IMR-90 (cell line): ENCODE data around the gene RPL4. TPM values are rescaled to one million over a fixed set of nuclear protein-coding genes. Genes with fewer than 3 reads are reported as not detected.
A peak's percentile ranks its signal among the peaks of the same experiment; 100 is the strongest.

ENCODE experiments used
- ATAC-seq: fragments of 200-7000 bp; cut with Tn5 transposase; 2 replicates; pipeline ENCODE4 v1.9.1; 2020; ENCODE audit warnings: low read depth, mild to moderate bottlenecking, moderate library complexity
- BruUV-seq: library from RNA; stranded (reverse); fragments of 400-500 nt; replicated peaks from 2 replicates; lab custom pipeline; 2021; lab: Mats Ljungman, UMichigan
- CTCF ChIA-PET: fragments of 300-600 bp; formaldehyde crosslinking; extraction: SDS; loops from one replicate; lab custom pipeline; 2021; ENCODE audit warnings: antibody characterized with exemption; lab: Yijun Ruan, JAX
- POLR2A ChIA-PET: fragments of 300-600 bp; sonication (Branson Sonifier 250); formaldehyde crosslinking; loops from one replicate; lab custom pipeline; 2022; ENCODE audit warnings: antibody characterized with exemption; ENCODE audit not compliant: unreplicated experiment; lab: Charles Lee
- DNase-seq: peaks from one replicate; pipeline ENCODE4 v3.0.0; 2013
- H2AFZ ChIP-seq: replicated peaks from 2 replicates; pipeline ENCODE3; 2013; ENCODE audit warnings: low read length, mild to moderate bottlenecking; ENCODE audit not compliant: poor library complexity
- H2AK5ac ChIP-seq: 2 replicates; pipeline ENCODE4 v1.6.1; 2013; ENCODE audit warnings: low read depth, low read length, inconsistent platforms
- H2AK9ac ChIP-seq: replicated peaks from 2 replicates; pipeline ENCODE3; 2013; ENCODE audit warnings: mild to moderate bottlenecking, low read depth, low read length, moderate library complexity; ENCODE audit not compliant: poor library complexity
- H2BK120ac ChIP-seq: 2 replicates; pipeline ENCODE4 v1.6.1; 2013; ENCODE audit warnings: low read depth, low read length, inconsistent platforms
- H2BK15ac ChIP-seq: 3 replicates; pipeline ENCODE4 v1.6.1; 2013; ENCODE audit warnings: low read depth, low read length, inconsistent platforms
- H2BK20ac ChIP-seq: 2 replicates; pipeline ENCODE4 v1.6.1; 2013; ENCODE audit warnings: low read depth, mild to moderate bottlenecking, inconsistent platforms, low read length, moderate library complexity
- H2BK5ac ChIP-seq: 2 replicates; pipeline ENCODE4 v1.6.1; 2013; ENCODE audit warnings: mild to moderate bottlenecking, low read depth, low read length, inconsistent platforms; ENCODE audit not compliant: poor library complexity, severe bottlenecking
- H3K14ac ChIP-seq: replicated peaks from 2 replicates; pipeline ENCODE4 v1.6.1; 2013; ENCODE audit warnings: low read depth, low read length, inconsistent platforms
- H3K18ac ChIP-seq: 2 replicates; pipeline ENCODE4 v1.6.1; 2013; ENCODE audit warnings: low read depth, low read length, control low read depth
- H3K23ac ChIP-seq: 2 replicates; pipeline ENCODE4 v1.6.1; 2013; ENCODE audit warnings: low read depth, low read length, inconsistent platforms
- H3K27ac ChIP-seq: 2 replicates; pipeline ENCODE4 v1.5.1; 2013; ENCODE audit warnings: mild to moderate bottlenecking, control low read depth, low read length; ENCODE audit not compliant: insufficient read depth
- H3K27me3 ChIP-seq: 2 replicates; pipeline ENCODE4 v1.6.1; 2013; ENCODE audit warnings: low read length; ENCODE audit not compliant: control insufficient read depth, insufficient read depth
- H3K36me3 ChIP-seq: 2 replicates; pipeline ENCODE4 v1.6.1; 2013; ENCODE audit warnings: low read length, mixed read lengths; ENCODE audit not compliant: control insufficient read depth, insufficient read depth
- H3K4ac ChIP-seq: 2 replicates; pipeline ENCODE4 v1.6.1; 2013; ENCODE audit warnings: low read depth, low read length, inconsistent platforms
- H3K4me1 ChIP-seq: 2 replicates; pipeline ENCODE4 v1.6.1; 2013; ENCODE audit warnings: low read length, mixed read lengths; ENCODE audit not compliant: control insufficient read depth, insufficient read depth
- H3K4me2 ChIP-seq: 2 replicates; pipeline ENCODE4 v1.6.1; 2013; ENCODE audit warnings: low read depth, mild to moderate bottlenecking, control low read depth, low read length, moderate library complexity
- H3K4me3 ChIP-seq: 2 replicates; pipeline ENCODE4 v1.5.1; 2013; ENCODE audit warnings: low read depth, mild to moderate bottlenecking, control low read depth, low read length, moderate library complexity; ENCODE audit not compliant: insufficient read depth
- H3K56ac ChIP-seq: 2 replicates; pipeline ENCODE4 v1.6.1; 2013; ENCODE audit warnings: low read length, inconsistent platforms; ENCODE audit not compliant: insufficient read depth; ENCODE audit errors: extremely low read depth
- H3K79me1 ChIP-seq, 2 experiments: 2 replicates each; pipeline ENCODE4 v1.6.1; 2013; ENCODE audit warnings: low read length in 2 of 2, inconsistent platforms in 1 of 2, low read depth in 1 of 2
- H3K9ac ChIP-seq: 2 replicates; pipeline ENCODE4 v1.6.1; 2013; ENCODE audit warnings: low read depth, low read length, control low read depth
- H3K9me1 ChIP-seq: 2 replicates; pipeline ENCODE4 v1.6.1; 2013; ENCODE audit warnings: low read length, inconsistent platforms; ENCODE audit not compliant: insufficient read depth
- H3K9me3 ChIP-seq: 2 replicates; pipeline ENCODE4 v1.6.1; 2013; ENCODE audit warnings: low read length; ENCODE audit not compliant: control insufficient read depth, insufficient read depth
- H4K20me1 ChIP-seq: 2 replicates; pipeline ENCODE4 v1.6.1; 2013; ENCODE audit warnings: low read length, inconsistent platforms; ENCODE audit not compliant: insufficient read depth
- H4K5ac ChIP-seq: 2 replicates; pipeline ENCODE4 v1.6.1; 2013; ENCODE audit warnings: mild to moderate bottlenecking, low read depth, low read length, control low read depth
- H4K8ac ChIP-seq, 2 experiments: 2 replicates each; pipeline ENCODE4 v1.6.1; 2013; ENCODE audit warnings: low read depth in 2 of 2, low read length in 2 of 2, control low read depth in 1 of 2, inconsistent platforms in 1 of 2
- H4K91ac ChIP-seq: 2 replicates; pipeline ENCODE4 v1.6.1; 2013; ENCODE audit warnings: low read depth, low read length, inconsistent platforms; ENCODE audit not compliant: insufficient read depth
- CEBPB ChIP-seq: IDR thresholded peaks from 2 replicates; pipeline ENCODE4 v1.6.1; 2012; ENCODE audit warnings: low read depth, low read length, improper control_type of control experiment
- FOS ChIP-seq: fragments of 150-350 bp; IDR thresholded peaks from 2 replicates; pipeline ENCODE4 v1.6.1; 2016; ENCODE audit warnings: low read depth, low read length
- WGBS, 2 experiments: methylation state at CpG; one replicate each; pipeline versions ENCODE4 v1.1.5 to v1.1.7; 2013; ENCODE audit warnings: missing lambda C conversion rate in 2 of 2; ENCODE audit not compliant: insufficient read length in 1 of 2; ENCODE audit errors: extremely low coverage in 2 of 2; 5-methylcytosine and 5-hydroxymethylcytosine counted together
- dilution Hi-C: fragments of 300-500 bp; cut with HindIII; formaldehyde crosslinking; loops from one replicate; pipeline ENCODE4 v1.14.3; 2018; ENCODE audit warnings: low sequenced_read_pairs; ENCODE audit not compliant: unreplicated experiment
- in situ Hi-C: fragments of 300-500 bp; cut with MboI; formaldehyde crosslinking; loops from 3 replicates; pipeline ENCODE4 v1.14.3; 2019; ENCODE audit warnings: low sequenced_read_pairs, inconsistent platforms, mixed read lengths
- intact Hi-C: fragments of 100-400 bp; cut with micrococcal nuclease; formaldehyde crosslinking; loops from 2 replicates; pipeline ENCODE4 v1.10.0; 2022
- polyA plus RNA-seq, 3 experiments: library from polyadenylated mRNA; depleted of rRNA; stranded (reverse); fragments of >200 nt; gene quantifications; 2 replicates each; pipeline ENCODE4 v1.2.3, GENCODE V29; 2012; ENCODE audit warnings: low replicate concordance in 1 of 3
- total RNA-seq: library from RNA; depleted of rRNA; stranded (reverse); fragments of >200 nt; gene quantifications from 2 replicates; pipeline ENCODE4 v1.2.3, GENCODE V29; 2012
- TF ChIP-seq, protein P1 (sequence below): fragments of 150-350 bp; IDR thresholded peaks from 2 replicates; pipeline ENCODE4 v1.6.1; 2017; ENCODE audit warnings: mild to moderate bottlenecking, antibody characterized with exemption, low read length, low read depth

Gene RPL4
- total and polyA plus RNA-seq, 2 of the 4 experiments (the other 2 are of a cell fraction): 4,083 to 13,244 TPM

DNA sequence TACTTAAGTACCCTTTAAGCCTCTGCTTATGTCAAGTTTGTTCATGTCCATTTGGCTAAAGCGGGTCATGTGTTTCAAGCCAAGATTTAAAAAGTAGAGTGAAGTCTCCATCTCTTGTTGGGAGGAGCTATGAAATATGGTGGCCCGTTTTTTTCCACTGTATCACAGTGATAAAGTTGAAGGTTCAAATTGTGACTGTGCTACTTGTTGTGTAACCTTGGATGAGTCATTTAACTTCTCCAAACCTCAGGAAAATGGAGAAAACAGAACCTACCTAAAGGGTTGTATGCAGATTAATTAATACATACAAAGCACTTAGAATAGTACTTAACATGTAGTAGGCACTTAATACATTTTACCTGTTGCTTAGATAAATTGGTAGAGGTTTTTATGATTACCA is 50.5 kb downstream of the RPL4 start:
- dilution Hi-C loops: no loop called here
- Histone ChIP-seq H2BK15ac (no peak overlapping the region), H2AK9ac (no peak overlapping the region), H4K20me1 (no peaks in the 10 kb centered on the region; the same call in 1 of the 2 replicates), H3K4ac (no peak overlapping the region), H4K5ac (no peak overlapping the region), H2BK20ac (no peak overlapping the region), H3K9ac (no peak overlapping the region), H3K23ac (no peak overlapping the region), H3K9me3 (no peaks in the 10 kb centered on the region), H3K79me1 (peaks cover 18 to 38% of the 10 kb centered on the region in 2 experiments), H3K4me2 (no peak overlapping the region), H3K9me1 (peaks cover 8% of the 10 kb centered on the region; the same call in 1 of the 2 replicates), H3K27me3 (no peaks in the 10 kb centered on the region), H3K27ac (no peak overlapping the region), H2BK120ac (no peak overlapping the region), H3K36me3 (peaks cover 11% of the 10 kb centered on the region), H3K14ac (no peak overlapping the region), H2AK5ac (no peak overlapping the region), H4K8ac (no peak overlapping the region), H3K56ac (no peak overlapping the region), H2BK5ac (no peak overlapping the region), H3K18ac (no peak overlapping the region), H3K4me1 (no peaks in the 10 kb centered on the region), H4K91ac (no peak overlapping the region), H2AFZ (no peak overlapping the region), H3K4me3 (no peak overlapping the region)
- POLR2A ChIA-PET: no interaction called here
- ATAC-seq: no peak
- peak; percentile 32 for DNase-seq
- no CpG with 5 or more reads among the region's 2 CpGs for WGBS, 2 experiments
- CTCF ChIA-PET: no interaction called here
- BruUV-seq: no TSS peak
- intact Hi-C loops: no loop called here
- in situ Hi-C loops: no loop called here
- peak; percentile 30; the same call in 1 of the 2 replicates for TF ChIP-seq FOS
- TF ChIP-seq CEBPB: peak; percentile 69
- TF ChIP-seq, protein P1, sequence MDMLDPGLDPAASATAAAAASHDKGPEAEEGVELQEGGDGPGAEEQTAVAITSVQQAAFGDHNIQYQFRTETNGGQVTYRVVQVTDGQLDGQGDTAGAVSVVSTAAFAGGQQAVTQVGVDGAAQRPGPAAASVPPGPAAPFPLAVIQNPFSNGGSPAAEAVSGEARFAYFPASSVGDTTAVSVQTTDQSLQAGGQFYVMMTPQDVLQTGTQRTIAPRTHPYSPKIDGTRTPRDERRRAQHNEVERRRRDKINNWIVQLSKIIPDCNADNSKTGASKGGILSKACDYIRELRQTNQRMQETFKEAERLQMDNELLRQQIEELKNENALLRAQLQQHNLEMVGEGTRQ: no peak
